H9 (cell line): ENCODE data around the gene OTULINL. TPM values are rescaled to one million over a fixed set of nuclear protein-coding genes. Genes with fewer than 3 reads are reported as not detected.

Source experiments
- DNase-seq: peaks from one replicate; pipeline ENCODE4 v3.0.0-alpha.2; 2017
- H2AFZ ChIP-seq: one replicate; pipeline ENCODE4 v1.6.1; 2013; ENCODE audit warnings: mild to moderate bottlenecking, low read length, control low read depth, moderate library complexity
- H2AK5ac ChIP-seq: 2 replicates; pipeline ENCODE4 v1.6.1; 2013; ENCODE audit warnings: low read length, control low read depth, mixed read lengths; ENCODE audit not compliant: insufficient read length
- H2BK120ac ChIP-seq: one replicate; pipeline ENCODE4 v1.6.1; 2013; ENCODE audit warnings: low read depth, mild to moderate bottlenecking, low read length, control low read depth, inconsistent platforms; ENCODE audit not compliant: poor library complexity, severe bottlenecking
- H2BK12ac ChIP-seq: 2 replicates; pipeline ENCODE4 v1.6.1; 2013; ENCODE audit warnings: low read length, control low read depth, mixed read lengths, low read depth; ENCODE audit not compliant: insufficient read length
- H2BK15ac ChIP-seq: 2 replicates; pipeline ENCODE4 v1.6.1; 2013; ENCODE audit warnings: low read depth, low read length, control low read depth
- H2BK20ac ChIP-seq: one replicate; pipeline ENCODE4 v1.6.1; 2013; ENCODE audit warnings: low read depth, mild to moderate bottlenecking, low read length, control low read depth, inconsistent platforms; ENCODE audit not compliant: poor library complexity, severe bottlenecking
- H2BK5ac ChIP-seq: 2 replicates; pipeline ENCODE4 v1.6.1; 2013; ENCODE audit warnings: low read length, control low read depth, mixed read lengths; ENCODE audit not compliant: insufficient read length
- H3K14ac ChIP-seq: 2 replicates; pipeline ENCODE4 v1.6.1; 2013; ENCODE audit warnings: low read length, control low read depth; ENCODE audit not compliant: insufficient read depth
- H3K18ac ChIP-seq: 2 replicates; pipeline ENCODE4 v1.6.1; 2013; ENCODE audit warnings: low read depth, mild to moderate bottlenecking, mixed read lengths, low read length, control low read depth; ENCODE audit not compliant: insufficient read length
- H3K23ac ChIP-seq: 2 replicates; pipeline ENCODE4 v1.6.1; 2013; ENCODE audit warnings: low read length, control low read depth, mixed read lengths, low read depth; ENCODE audit not compliant: insufficient read length
- H3K23me2 ChIP-seq: 2 replicates; pipeline ENCODE4 v1.6.1; 2013; ENCODE audit warnings: low read depth, mild to moderate bottlenecking, mixed read lengths, low read length, control low read depth; ENCODE audit not compliant: insufficient read length, poor library complexity, severe bottlenecking
- H3K27ac ChIP-seq: 2 replicates; pipeline ENCODE4 v1.5.1; 2013; ENCODE audit warnings: low read length, control low read depth, mixed read lengths, low read depth; ENCODE audit not compliant: insufficient read length
- H3K27me3 ChIP-seq: 2 replicates; pipeline ENCODE4 v1.6.1; 2013; ENCODE audit warnings: low read length, control low read depth, inconsistent platforms; ENCODE audit not compliant: insufficient read depth
- H3K4ac ChIP-seq: 2 replicates; pipeline ENCODE4 v1.6.1; 2013; ENCODE audit warnings: low read depth, mild to moderate bottlenecking, control low read depth, inconsistent platforms, low read length, moderate library complexity
- H3K4me1 ChIP-seq: 2 replicates; pipeline ENCODE4 v1.6.1; 2013; ENCODE audit warnings: low read length, control low read depth, inconsistent platforms; ENCODE audit not compliant: insufficient read depth
- H3K4me2 ChIP-seq: 2 replicates; pipeline ENCODE4 v1.6.1; 2013; ENCODE audit warnings: low read length, control low read depth, mixed read lengths; ENCODE audit not compliant: insufficient read length, insufficient read depth
- H3K56ac ChIP-seq: 2 replicates; pipeline ENCODE4 v1.6.1; 2013; ENCODE audit warnings: low read depth, mild to moderate bottlenecking, mixed read lengths, low read length, control low read depth; ENCODE audit not compliant: insufficient read length
- H3K79me1 ChIP-seq: 2 replicates; pipeline ENCODE4 v1.6.1; 2013; ENCODE audit warnings: low read depth, mild to moderate bottlenecking, moderate library complexity, low read length, control low read depth, inconsistent platforms; ENCODE audit not compliant: insufficient read depth, poor library complexity, severe bottlenecking
- H3K79me2 ChIP-seq: 2 replicates; pipeline ENCODE4 v1.6.1; 2013; ENCODE audit warnings: low read length, control low read depth, inconsistent platforms; ENCODE audit not compliant: insufficient read depth
- H3K9ac ChIP-seq: 2 replicates; pipeline ENCODE4 v1.6.1; 2013; ENCODE audit warnings: low read length, control low read depth, mixed read lengths; ENCODE audit not compliant: insufficient read length; ENCODE audit errors: extremely low read depth
- H3K9me3 ChIP-seq: one replicate; pipeline ENCODE4 v1.6.1; 2013; ENCODE audit warnings: low read depth, low read length, inconsistent platforms; ENCODE audit not compliant: control insufficient read depth
- H3T11ph ChIP-seq: one replicate; pipeline ENCODE4 v1.6.1; 2013; ENCODE audit warnings: mild to moderate bottlenecking, low read length, control low read depth, inconsistent platforms
- H4K20me1 ChIP-seq: one replicate; pipeline ENCODE4 v1.6.1; 2013; ENCODE audit not compliant: control insufficient read depth, insufficient read length, insufficient read depth
- H4K5ac ChIP-seq: 2 replicates; pipeline ENCODE4 v1.6.1; 2013; ENCODE audit warnings: low read depth, mild to moderate bottlenecking, mixed read lengths, low read length, control low read depth; ENCODE audit not compliant: insufficient read length
- H4K8ac ChIP-seq: replicated peaks from 2 replicates; pipeline ENCODE4 v1.6.1; 2013; ENCODE audit warnings: low read length, control low read depth, mixed read lengths, low read depth; ENCODE audit not compliant: insufficient read length
- H4K91ac ChIP-seq: 2 replicates; pipeline ENCODE4 v1.6.1; 2013; ENCODE audit warnings: low read depth, mild to moderate bottlenecking, moderate library complexity, mixed read lengths, low read length, control low read depth; ENCODE audit not compliant: insufficient read length
- H3K27ac Mint-ChIP-seq, 3 experiments: 2 replicates in 2 of 3; 3 replicates in 1 of 3; pipeline ENCODE4 v1.8.0; 2020 to 2021; ENCODE audit warnings: mixed read lengths in 3 of 3, mild to moderate bottlenecking in 1 of 3, moderate library complexity in 1 of 3
- H3K27me3 Mint-ChIP-seq: 2 replicates; pipeline ENCODE4 v1.8.0; 2021; ENCODE audit warnings: low read depth, mild to moderate bottlenecking, moderate library complexity, mixed read lengths
- H3K36me3 Mint-ChIP-seq, 3 experiments: 2 replicates in 2 of 3; 3 replicates in 1 of 3; pipeline ENCODE4 v1.8.0; 2020 to 2021; ENCODE audit warnings: low read depth in 3 of 3, mixed read lengths in 3 of 3; ENCODE audit not compliant: insufficient read depth in 1 of 3
- H3K4me1 Mint-ChIP-seq, 2 experiments: 2 replicates each; pipeline ENCODE4 v1.8.0; 2020; ENCODE audit warnings: mixed read lengths in 2 of 2
- H3K4me3 Mint-ChIP-seq, 2 experiments: 2 replicates in 1 of 2; 3 replicates in 1 of 2; pipeline ENCODE4 v1.8.0; 2020 to 2021; ENCODE audit warnings: mild to moderate bottlenecking in 2 of 2, mixed read lengths in 2 of 2, moderate library complexity in 1 of 2
- H3K9me3 Mint-ChIP-seq, 2 experiments: 2 replicates in 1 of 2; 3 replicates in 1 of 2; pipeline ENCODE4 v1.8.0; 2020; ENCODE audit warnings: mild to moderate bottlenecking in 2 of 2, mixed read lengths in 2 of 2, moderate library complexity in 1 of 2
- CTCF ChIP-seq: fragments of 200-600 bp; sonication (generic); conservative IDR thresholded peaks from 3 replicates; pipeline ENCODE4 v1.8.0; 2021; ENCODE audit warnings: antibody characterized with exemption, mild to moderate bottlenecking
- WGBS: extraction: QIAGEN DNeasy Blood & Tissue Kit; methylation state at CpG from one replicate; pipeline ENCODE4 v1.1.7; 2013; ENCODE audit warnings: missing lambda C conversion rate, low lambda C conversion rate, mixed read lengths; ENCODE audit not compliant: insufficient read length; ENCODE audit errors: extremely low coverage; 5-methylcytosine and 5-hydroxymethylcytosine counted together
- total RNA-seq: library from RNA; stranded (reverse); gene quantifications from 2 replicates; pipeline ENCODE4 v1.2.1, GENCODE V29; 2021

The OTULINL gene
- total RNA-seq, 1 experiment from 2014 or later: 7.5 TPM

- no CpG with 5 or more reads among the region's 2 CpGs for WGBS
Measured at GRCh38 chr5:14590949-14591348, 9.4 kb downstream of the OTULINL start.

More at GRCh38 chr5:14590949-14591348, 9.4 kb downstream of the OTULINL start:
- no peak overlapping the region for H2BK12ac ChIP-seq
- no peak overlapping the region for H3K9ac ChIP-seq
- no peak overlapping the region for H3K23ac ChIP-seq
- no peak overlapping the region for H3K56ac ChIP-seq
- H3K4me1 ChIP-seq: no peaks in the 10 kb centered on the region
- no peak overlapping the region for H4K8ac ChIP-seq
- no peak for TF ChIP-seq CTCF
- no peaks in the 10 kb centered on the region for H3K9me3 ChIP-seq
- no peak overlapping the region for H2AK5ac ChIP-seq
- no peaks in the 10 kb centered on the region for H3K27me3 Mint-ChIP-seq
- H2BK20ac ChIP-seq: no peak overlapping the region
- no peaks in the 10 kb centered on the region for H4K20me1 ChIP-seq
- no peaks in the 10 kb centered on the region for H3K27me3 ChIP-seq
- H3K4me3 Mint-ChIP-seq: no peak overlapping the region
- no peak overlapping the region for H2AFZ ChIP-seq
- H3T11ph ChIP-seq: no peak overlapping the region
- H3K79me2 ChIP-seq: no peaks in the 10 kb centered on the region
- no peak overlapping the region for H4K91ac ChIP-seq
- H4K5ac ChIP-seq: no peak overlapping the region
- peaks cover 0 to 4% of the 10 kb centered on the region in 2 experiments; a peak in 1 of 4 replicates for H3K4me1 Mint-ChIP-seq
- H3K79me1 ChIP-seq: no peaks in the 10 kb centered on the region
- no peaks in the 10 kb centered on the region for H3K23me2 ChIP-seq
- H2BK120ac ChIP-seq: no peak overlapping the region
- peaks cover 0 to 2% of the 10 kb centered on the region in 2 experiments; a peak in 2 of 5 replicates for H3K9me3 Mint-ChIP-seq
- DNase-seq: no peak
- peaks cover 0 to 6% (median 0%) of the 10 kb centered on the region in 3 experiments; a peak in 2 of 7 replicates for H3K36me3 Mint-ChIP-seq
- H2BK5ac ChIP-seq: no peak overlapping the region
- H3K27ac Mint-ChIP-seq: peak overlapping the region in 1 of 3 experiments; percentile 16; a peak in 1 of 7 replicates
- H3K4ac ChIP-seq: no peak overlapping the region
- H3K14ac ChIP-seq: no peak overlapping the region
- H3K18ac ChIP-seq: no peak overlapping the region
- H3K27ac ChIP-seq: no peak overlapping the region
- H2BK15ac ChIP-seq: no peak overlapping the region
- H3K4me2 ChIP-seq: no peak overlapping the region
